A549 (cell line): ENCODE measurements around the gene MAP3K5. TPM values are rescaled to one million over a fixed set of nuclear protein-coding genes. Genes with fewer than 3 reads are reported as not detected.

Source experiments
- ATAC-seq, 2 experiments: fragments of 200-7000 bp in 1 of 2; fragments of >200 bp in 1 of 2; cut with Nextera tagmentation in 1 of 2; cut with Tn5 transposase in 1 of 2; 3 replicates each; pipeline versions ENCODE4 v1.8.0 to v1.9.1; 2018 to 2020; ENCODE audit warnings: mild to moderate bottlenecking in 1 of 2, moderate library complexity in 1 of 2
- CTCF ChIA-PET: fragments of 300-600 bp; sonication (Branson Sonifier 250); formaldehyde crosslinking; extraction: SDS; loops from one replicate; lab custom pipeline; 2021; ENCODE audit warnings: antibody characterized with exemption, inconsistent platforms; lab: Yijun Ruan, JAX
- POLR2A ChIA-PET: fragments of 350-600 bp; formaldehyde crosslinking; extraction: SDS; loops from one replicate; lab custom pipeline; 2021; ENCODE audit warnings: antibody characterized with exemption, inconsistent platforms; lab: Yijun Ruan, JAX
- DNase-seq, 2 experiments: peaks; one replicate each; pipeline versions ENCODE4 v3.0.0 to v3.0.0-alpha.2; 2011 to 2016; ENCODE audit warnings: low read depth in 1 of 2, low spot score in 1 of 2
- FAIRE-seq: peaks from 2 replicates; lab custom pipeline; 2011; peaks lifted over from hg19 to GRCh38; lab: Jason Lieb, UNC
- H3K27ac ChIP-seq, 2 experiments: fragments of >200 bp; sonication (Bioruptor Twin); formaldehyde crosslinking; 3 replicates each; pipeline ENCODE4 v1.5.1; 2016 to 2017
- H3K4me1 ChIP-seq: fragments of >200 bp; sonication (Bioruptor Twin); formaldehyde crosslinking; 3 replicates; pipeline ENCODE4 v1.6.1; 2016
- H3K4me2 ChIP-seq: fragments of >200 bp; sonication (Bioruptor Twin); formaldehyde crosslinking; 3 replicates; pipeline ENCODE4 v1.6.1; 2016
- H3K4me3 ChIP-seq: fragments of >200 bp; sonication (Bioruptor Twin); formaldehyde crosslinking; 3 replicates; pipeline ENCODE4 v1.5.1; 2016
- H3K9me3 ChIP-seq: fragments of >200 bp; sonication (Bioruptor Twin); formaldehyde crosslinking; 3 replicates; pipeline ENCODE4 v1.6.1; 2016
- CEBPB ChIP-seq, 2 experiments: fragments of >200 bp in 1 of 2; sonication (Bioruptor Twin) in 1 of 2; formaldehyde crosslinking in 1 of 2; IDR thresholded peaks; 2 replicates each; pipeline ENCODE4 v1.6.1; 2012 to 2016
- CHD2 ChIP-seq: fragments of 150-350 bp; IDR thresholded peaks from 2 replicates; pipeline ENCODE4 v1.6.1; 2014; ENCODE audit warnings: low read length; ENCODE audit not compliant: partially characterized antibody
- EHMT2 ChIP-seq: fragments of 200-600 bp; sonication (generic); IDR thresholded peaks from 2 replicates; pipeline ENCODE4 v1.6.1; 2016; ENCODE audit warnings: antibody characterized with exemption, low read depth, mild to moderate bottlenecking, moderate library complexity
- FOSL2 ChIP-seq, 2 experiments: fragments of 450-650 bp in 1 of 2; fragments of >200 bp in 1 of 2; sonication (Bioruptor Twin) in 1 of 2; formaldehyde crosslinking; IDR thresholded peaks; 2 replicates each; pipeline versions ENCODE4 v1.5.0 to v1.6.1; 2016 to 2020; ENCODE audit warnings: mild to moderate bottlenecking in 1 of 2, moderate library complexity in 1 of 2
- MAFK ChIP-seq: fragments of 450-650 bp; IDR thresholded peaks from 2 replicates; pipeline ENCODE4 v1.6.1; 2014; ENCODE audit not compliant: partially characterized antibody
- MAZ ChIP-seq: fragments of 150-350 bp; IDR thresholded peaks from 2 replicates; pipeline ENCODE4 v1.6.1; 2014; ENCODE audit warnings: antibody characterized with exemption, low read depth, low read length, borderline replicate concordance
- MYC ChIP-seq: IDR thresholded peaks from 2 replicates; pipeline ENCODE4 v1.6.1; 2012; ENCODE audit warnings: mild to moderate bottlenecking, inconsistent platforms, low read length, improper control_type of control experiment, borderline replicate concordance
- NFE2L2 ChIP-seq: fragments of 150-350 bp; conservative IDR thresholded peaks from 2 replicates; pipeline ENCODE4 v1.6.1; 2014; ENCODE audit warnings: low read length
- NR3C1 ChIP-seq: fragments of >200 bp; sonication (Bioruptor Twin); formaldehyde crosslinking; IDR thresholded peaks from 3 replicates; pipeline ENCODE4 v1.6.1; 2017
- RARB ChIP-seq: fragments of 250-450 bp; sonication (Bioruptor Pico); IDR thresholded peaks from 2 replicates; pipeline ENCODE4 v1.8.0; 2021; ENCODE audit warnings: mild to moderate bottlenecking, moderate library complexity
- RCOR1 ChIP-seq: fragments of 150-350 bp; IDR thresholded peaks from 2 replicates; pipeline ENCODE4 v1.6.1; 2014; ENCODE audit warnings: antibody characterized with exemption, low read length, low read depth
- ZC3H11A ChIP-seq: fragments of 450-650 bp; IDR thresholded peaks from 2 replicates; pipeline ENCODE4 v1.6.1; 2014; ENCODE audit warnings: antibody characterized with exemption, mild to moderate bottlenecking
- ZFP36 ChIP-seq: fragments of 450-650 bp; IDR thresholded peaks from 2 replicates; pipeline ENCODE4 v1.6.1; 2014; ENCODE audit warnings: borderline replicate concordance; ENCODE audit not compliant: partially characterized antibody
- whole genome bisulfite sequencing: methylation state at CpG from one replicate; pipeline ENCODE4 v1.1.6; 2017; ENCODE audit errors: missing lambda C conversion rate; 5-methylcytosine and 5-hydroxymethylcytosine counted together
- polyA plus RNA-seq, 4 experiments: library from polyadenylated mRNA; depleted of rRNA in 3 of 4; stranded (reverse); fragments of >200 nt; fragmentation: RNase III in 1 of 4; extraction: RNeasy Plus Mini Kit Qiagen cat#74134 plus additional on column Dnase treatment in 1 of 4; gene quantifications; 2 replicates in 3 of 4; 3 replicates in 1 of 4; pipeline ENCODE4 v1.2.3, GENCODE V29; 2011 to 2017
- TF ChIP-seq, protein P1 (sequence below): fragments of >200 bp; sonication (Bioruptor Twin); formaldehyde crosslinking; IDR thresholded peaks from 2 replicates; pipeline ENCODE4 v1.6.1; 2016
- TF ChIP-seq, protein P2 (sequence below): IDR thresholded peaks from 2 replicates; pipeline ENCODE4 v1.6.1; 2012
- TF ChIP-seq, protein P3 (sequence below): fragments of >200 bp; sonication (Bioruptor Twin); formaldehyde crosslinking; IDR thresholded peaks from 3 replicates; pipeline ENCODE4 v1.6.1; 2016
- TF ChIP-seq, protein P4 (sequence below): IDR thresholded peaks from 2 replicates; pipeline ENCODE4 v1.6.1; 2012

MAP3K5 gene
- polyA plus RNA-seq, 2 of the 4 experiments (the other 2 are of a cell fraction): 2.1 to 4.1 TPM

DNA sequence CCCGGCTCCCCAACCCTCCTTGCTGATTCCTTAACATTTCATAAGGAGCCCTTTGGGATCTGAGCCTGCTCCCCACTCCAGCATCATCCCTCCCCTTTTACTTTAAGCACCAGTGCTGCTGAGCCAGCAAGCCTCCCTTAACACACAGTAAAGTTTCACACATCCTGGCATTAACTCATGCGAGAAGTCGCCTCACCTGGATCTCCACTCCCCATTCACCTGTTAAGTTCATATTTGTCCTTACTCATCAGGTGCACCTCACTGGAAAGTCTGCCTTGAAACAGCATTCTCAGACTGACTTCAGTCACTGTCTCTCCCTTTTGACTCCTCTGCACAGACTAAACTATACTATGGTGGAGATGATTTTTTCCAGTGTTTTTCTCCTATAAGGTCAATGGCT, 194.2 kb downstream of the MAP3K5 start (continued):
- TF ChIP-seq EHMT2 (no peak), ZC3H11A (no peak)
- TF ChIP-seq, protein P1, sequence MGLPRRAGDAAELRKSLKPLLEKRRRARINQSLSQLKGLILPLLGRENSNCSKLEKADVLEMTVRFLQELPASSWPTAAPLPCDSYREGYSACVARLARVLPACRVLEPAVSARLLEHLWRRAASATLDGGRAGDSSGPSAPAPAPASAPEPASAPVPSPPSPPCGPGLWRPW: no peak

DNA sequence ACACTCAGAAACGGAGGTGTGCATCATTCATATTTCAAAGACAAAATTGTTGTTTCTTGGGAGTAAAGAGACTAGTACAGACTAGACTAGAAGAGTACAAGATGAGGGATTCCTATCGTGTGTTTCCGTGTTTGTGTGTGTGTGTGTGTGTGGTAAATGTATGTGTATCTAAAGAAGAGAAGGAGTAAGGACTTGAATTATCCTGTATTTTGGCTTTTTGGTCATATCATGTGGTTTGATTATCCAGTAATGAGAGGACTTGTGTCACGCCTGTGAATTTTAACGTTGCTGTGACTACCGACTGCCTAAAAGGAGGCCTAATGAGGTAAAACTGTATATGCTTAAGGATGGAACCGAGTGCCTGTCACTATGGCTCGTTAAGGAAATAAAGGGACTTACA, 197.6 kb downstream of the MAP3K5 start:
- no peak overlapping the region for H3K4me3 ChIP-seq
- peaks cover 7% of the 10 kb centered on the region; the same call in 2 of the 3 replicates for H3K4me1 ChIP-seq
- no peak for ATAC-seq
- no peak for DNase-seq
- ChIA-PET POLR2A (no interaction called here), CTCF (interaction anchor here (1.2 to 1.5 kb wide), 3 partner anchors 14 to 198 kb away, joined by 3 to 6 read pairs (median 3); partner anchors contain the start of gene MAP3K5)
- H3K27ac ChIP-seq: no peak overlapping the region
- no peak for FAIRE-seq
- H3K9me3 ChIP-seq: no peaks in the 10 kb centered on the region
- 94% methylated on average over 8 of the region's 8 CpGs for WGBS
- TF ChIP-seq MYC (no peak), ZFP36 (no peak), RARB (CRISPR knock-in tag) (no peak), CEBPB (IDR thresholded peaks at IDR 0.05) (no peak)
- TF ChIP-seq, protein P2, sequence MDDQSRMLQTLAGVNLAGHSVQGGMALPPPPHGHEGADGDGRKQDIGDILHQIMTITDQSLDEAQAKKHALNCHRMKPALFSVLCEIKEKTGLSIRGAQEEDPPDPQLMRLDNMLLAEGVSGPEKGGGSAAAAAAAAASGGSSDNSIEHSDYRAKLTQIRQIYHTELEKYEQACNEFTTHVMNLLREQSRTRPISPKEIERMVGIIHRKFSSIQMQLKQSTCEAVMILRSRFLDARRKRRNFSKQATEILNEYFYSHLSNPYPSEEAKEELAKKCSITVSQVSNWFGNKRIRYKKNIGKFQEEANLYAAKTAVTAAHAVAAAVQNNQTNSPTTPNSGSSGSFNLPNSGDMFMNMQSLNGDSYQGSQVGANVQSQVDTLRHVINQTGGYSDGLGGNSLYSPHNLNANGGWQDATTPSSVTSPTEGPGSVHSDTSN: no peak
- TF ChIP-seq, protein P3, sequence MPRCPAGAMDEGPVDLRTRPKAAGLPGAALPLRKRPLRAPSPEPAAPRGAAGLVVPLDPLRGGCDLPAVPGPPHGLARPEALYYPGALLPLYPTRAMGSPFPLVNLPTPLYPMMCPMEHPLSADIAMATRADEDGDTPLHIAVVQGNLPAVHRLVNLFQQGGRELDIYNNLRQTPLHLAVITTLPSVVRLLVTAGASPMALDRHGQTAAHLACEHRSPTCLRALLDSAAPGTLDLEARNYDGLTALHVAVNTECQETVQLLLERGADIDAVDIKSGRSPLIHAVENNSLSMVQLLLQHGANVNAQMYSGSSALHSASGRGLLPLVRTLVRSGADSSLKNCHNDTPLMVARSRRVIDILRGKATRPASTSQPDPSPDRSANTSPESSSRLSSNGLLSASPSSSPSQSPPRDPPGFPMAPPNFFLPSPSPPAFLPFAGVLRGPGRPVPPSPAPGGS: no peak
- no peak overlapping the region for H3K4me2 ChIP-seq

DNA sequence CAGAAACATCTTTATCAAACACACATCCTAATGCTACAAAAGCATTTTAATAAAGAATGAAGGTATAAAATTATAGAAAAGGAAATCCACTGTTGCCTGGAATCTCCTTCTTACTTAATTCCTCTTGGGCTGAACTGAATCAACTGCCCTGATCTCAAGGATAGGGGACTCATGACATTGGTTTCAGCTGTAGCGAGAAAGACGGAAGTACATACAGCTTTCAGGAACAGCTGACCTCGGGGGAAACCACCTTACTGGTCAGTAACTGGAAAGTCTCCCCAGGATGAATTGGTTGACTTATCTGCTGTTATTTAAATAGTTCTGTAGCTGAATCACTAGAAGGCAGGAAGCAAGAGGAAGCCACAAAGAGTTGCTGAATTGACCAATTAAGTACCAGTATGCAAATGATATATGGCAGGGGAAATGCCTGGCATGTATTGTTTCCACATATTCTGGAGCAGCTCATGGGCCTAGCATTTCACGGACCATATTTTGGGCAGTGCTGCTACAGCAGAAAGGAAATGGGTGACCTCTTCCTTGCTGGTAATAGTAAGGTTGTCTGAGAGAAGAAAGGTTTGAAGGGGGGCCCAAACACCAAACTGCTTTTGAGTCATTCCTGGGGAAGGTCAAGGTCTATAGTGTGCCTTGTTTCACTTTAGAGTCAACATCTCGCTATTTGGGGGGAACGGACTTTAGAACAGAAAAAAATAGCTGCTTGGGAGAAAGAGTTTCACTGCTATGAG, 198.4 kb downstream of the MAP3K5 start:
- POLR2A ChIA-PET: no interaction called here
- no peaks in the 10 kb centered on the region for H3K9me3 ChIP-seq
- DNase-seq (peak in 1 of 2 experiments; percentile 52), ATAC-seq (peak; percentile 39 to 78; a peak in 4 of 6 replicates), FAIRE-seq (no peak)
- H3K27ac ChIP-seq: no peak overlapping the region
- no peak for TF ChIP-seq NR3C1
- peak; percentile 19 for TF ChIP-seq MAFK
- CTCF ChIA-PET: interaction anchor here (0.7 to 1.5 kb wide), 4 partner anchors 9 to 198 kb away, joined by 3 to 6 read pairs (median 3); partner anchors contain the start of gene MAP3K5
- no peak overlapping the region for H3K4me3 ChIP-seq
- H3K4me2 ChIP-seq: 0 out of 3 replicates have a peak overlapping the region, but pooled peaks have one; percentile 7
- peaks cover 7% of the 10 kb centered on the region; the same call in 2 of the 3 replicates for H3K4me1 ChIP-seq
- 77% methylated on average over 6 of the region's 6 CpGs for WGBS

DNA sequence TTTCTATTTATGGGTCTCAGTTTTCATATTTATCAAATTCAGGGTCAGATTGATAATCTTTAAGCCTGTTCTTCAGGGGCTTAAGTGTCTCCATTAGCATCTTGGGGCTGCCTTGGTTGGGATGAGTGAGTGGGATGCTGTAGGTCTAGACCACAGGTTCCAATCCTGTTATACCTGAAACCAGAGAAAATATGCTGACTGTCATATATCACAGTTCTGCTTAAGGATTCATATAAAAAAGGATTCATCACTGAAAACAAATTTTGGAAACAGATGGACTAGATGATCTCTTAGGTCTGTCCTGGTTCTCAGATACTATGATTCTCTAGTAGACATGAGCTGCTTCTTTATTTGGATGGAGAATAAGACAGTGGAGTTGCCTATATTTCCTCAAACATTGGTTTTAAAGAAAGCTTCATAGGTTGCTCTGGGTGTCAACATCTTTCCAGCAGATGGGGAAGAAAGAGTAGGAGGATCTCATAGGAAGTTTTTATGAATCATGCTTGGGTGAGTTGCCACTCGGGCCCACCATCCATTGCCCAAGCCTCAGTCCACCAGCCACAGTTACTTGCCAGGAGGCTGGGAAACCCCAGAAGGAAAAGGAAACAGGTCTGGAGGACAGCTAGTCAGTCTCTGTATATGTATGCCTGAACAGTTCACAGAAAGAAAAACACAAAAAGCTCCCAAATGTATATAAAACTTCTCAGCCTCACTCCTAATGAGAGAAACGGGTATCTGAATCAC, 199.2 kb downstream of the MAP3K5 start:
- ChIA-PET CTCF (interaction anchor here (0.7 to 1.5 kb wide), 4 partner anchors 10 to 199 kb away, joined by 3 to 6 read pairs (median 3); partner anchors contain the start of gene MAP3K5), POLR2A (no interaction called here)
- H3K27ac ChIP-seq: no peak overlapping the region
- DNase-seq (no peak), FAIRE-seq (no peak), ATAC-seq (no peak)
- H3K4me3 ChIP-seq: no peak overlapping the region
- WGBS: 73% methylated on average over 2 of the region's 2 CpGs
- no peak overlapping the region for H3K4me2 ChIP-seq
- peaks cover 7% of the 10 kb centered on the region; the same call in 2 of the 3 replicates for H3K4me1 ChIP-seq
- no peak for TF ChIP-seq NFE2L2
- TF ChIP-seq RCOR1: no peak
- no peak for TF ChIP-seq MAZ
- TF ChIP-seq, protein P4, sequence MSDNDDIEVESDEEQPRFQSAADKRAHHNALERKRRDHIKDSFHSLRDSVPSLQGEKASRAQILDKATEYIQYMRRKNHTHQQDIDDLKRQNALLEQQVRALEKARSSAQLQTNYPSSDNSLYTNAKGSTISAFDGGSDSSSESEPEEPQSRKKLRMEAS: no peak
- TF ChIP-seq MAFK: peak; percentile 78
- TF ChIP-seq CHD2: no peak
- TF ChIP-seq FOSL2 (IDR thresholded peaks at IDR 0.05): no peak
- no peak for TF ChIP-seq FOSL2 (CRISPR knock-in tag; IDR thresholded peaks at IDR 0.05)
- no peaks in the 10 kb centered on the region for H3K9me3 ChIP-seq
